PC-9 (cell line): ENCODE data around the gene HSD17B14. TPM values are rescaled to one million over a fixed set of nuclear protein-coding genes. Genes with fewer than 3 reads are reported as not detected.

ENCODE experiments used
- BruUV-seq: library from RNA; stranded (reverse); fragments of 400-500 nt; replicated peaks from 2 replicates; lab custom pipeline; 2021; lab: Mats Ljungman, UMichigan
- CTCF ChIA-PET: fragments of 300-600 bp; sonication (Branson Sonifier 250); formaldehyde crosslinking; loops from one replicate; lab custom pipeline; 2022; ENCODE audit warnings: antibody characterized with exemption; lab: Charles Lee
- POLR2A ChIA-PET: fragments of 300-600 bp; sonication (Branson Sonifier 250); formaldehyde crosslinking; loops from one replicate; lab custom pipeline; 2022; ENCODE audit warnings: antibody characterized with exemption; ENCODE audit not compliant: unreplicated experiment; lab: Charles Lee
- DNase-seq, 2 experiments: peaks; one replicate each; pipeline versions ENCODE4 v3.0.0 to v3.0.0-alpha.2; 2015 to 2022; ENCODE audit warnings: mixed read lengths in 1 of 2
- H2AFZ ChIP-seq: fragments of 200-600 bp; sonication (generic); 2 replicates; pipeline ENCODE4 v1.8.1; 2017; ENCODE audit warnings: antibody characterized with exemption
- H3F3A ChIP-seq: fragments of 200-600 bp; sonication (generic); 2 replicates; pipeline ENCODE4 v1.8.1; 2017; ENCODE audit warnings: antibody characterized with exemption, mild to moderate bottlenecking, low read depth; ENCODE audit not compliant: insufficient read depth
- H3K27ac ChIP-seq: fragments of 200-600 bp; sonication (generic); 2 replicates; pipeline ENCODE4 v1.6.1; 2016; ENCODE audit warnings: mixed run types
- H3K27me3 ChIP-seq: fragments of 200-600 bp; sonication (generic); 2 replicates; pipeline ENCODE4 v1.6.1; 2016; ENCODE audit warnings: low read depth, mixed run types; ENCODE audit not compliant: insufficient read depth
- H3K36me3 ChIP-seq: fragments of 200-600 bp; sonication (generic); 2 replicates; pipeline ENCODE4 v1.6.1; 2016; ENCODE audit warnings: low read depth, mixed run types
- H3K4me1 ChIP-seq: fragments of 200-600 bp; sonication (generic); replicated peaks from 2 replicates; pipeline ENCODE4 v1.6.1; 2016; ENCODE audit warnings: mixed run types; ENCODE audit not compliant: insufficient read depth
- H3K4me2 ChIP-seq: fragments of 200-600 bp; sonication (generic); 2 replicates; pipeline ENCODE4 v1.6.1; 2017; ENCODE audit warnings: mixed run types
- H3K4me3 ChIP-seq: fragments of 200-600 bp; sonication (generic); 2 replicates; pipeline ENCODE4 v1.6.1; 2016; ENCODE audit warnings: mixed run types
- H3K79me2 ChIP-seq: fragments of 200-600 bp; sonication (generic); 2 replicates; pipeline ENCODE4 v1.6.1; 2017; ENCODE audit warnings: low read depth, mixed run types
- H3K9me2 ChIP-seq: fragments of 200-600 bp; sonication (generic); 2 replicates; pipeline ENCODE4 v1.8.1; 2017; ENCODE audit warnings: mild to moderate bottlenecking; ENCODE audit not compliant: insufficient read depth
- H3K9me3 ChIP-seq: fragments of 200-600 bp; sonication (generic); 2 replicates; pipeline ENCODE4 v1.8.1; 2016; ENCODE audit warnings: low read depth; ENCODE audit not compliant: insufficient read depth
- H4K20me1 ChIP-seq: fragments of 200-600 bp; sonication (generic); 2 replicates; pipeline ENCODE4 v1.8.1; 2017; ENCODE audit not compliant: insufficient read depth
- CTCF ChIP-seq: fragments of 200-600 bp; sonication (generic); conservative IDR thresholded peaks from 2 replicates; pipeline ENCODE4 v1.6.1; 2017; ENCODE audit warnings: mixed run types, antibody characterized with exemption, mild to moderate bottlenecking, moderate library complexity
- EZH2 ChIP-seq: fragments of 200-600 bp; sonication (generic); IDR thresholded peaks from 2 replicates; pipeline ENCODE4 v1.8.0; 2017; ENCODE audit warnings: antibody characterized with exemption, low read depth
- intact Hi-C: fragments of 100-400 bp; cut with micrococcal nuclease; formaldehyde crosslinking; loops from one replicate; pipeline ENCODE4 v1.10.0; 2022; ENCODE audit not compliant: unreplicated experiment
- total RNA-seq: library from RNA; stranded (reverse); gene quantifications from 2 replicates; pipeline ENCODE4 v1.2.3, GENCODE V29; 2021

The HSD17B14 gene
- total RNA-seq, 1 experiment from 2014 or later, result 20.7 TPM

- Histone ChIP-seq H3K79me2 (no peaks in the 10 kb centered on the region), H3K27me3 (no peaks in the 10 kb centered on the region), H3K9me3 (no peaks in the 10 kb centered on the region), H3K36me3 (no peaks in the 10 kb centered on the region), H3K9me2 (no peaks in the 10 kb centered on the region), H3K27ac (no peak overlapping the region), H3K4me3 (no peak overlapping the region), H3K4me2 (no peak overlapping the region), H2AFZ (no peak overlapping the region), H3F3A (peaks cover 23% of the 10 kb centered on the region), H4K20me1 (no peaks in the 10 kb centered on the region), H3K4me1 (peaks cover 11% of the 10 kb centered on the region)
- TF ChIP-seq CTCF (no peak), EZH2 (no peak)
- CTCF ChIA-PET, result no interaction called here
- no peak for DNase-seq
- intact Hi-C loops, result no loop called here
- POLR2A ChIA-PET, result no interaction called here
- no TSS peak for BruUV-seq
Measured at GRCh38 chr19:48777720-48778119, 58.6 kb downstream of the HSD17B14 start.

DNA sequence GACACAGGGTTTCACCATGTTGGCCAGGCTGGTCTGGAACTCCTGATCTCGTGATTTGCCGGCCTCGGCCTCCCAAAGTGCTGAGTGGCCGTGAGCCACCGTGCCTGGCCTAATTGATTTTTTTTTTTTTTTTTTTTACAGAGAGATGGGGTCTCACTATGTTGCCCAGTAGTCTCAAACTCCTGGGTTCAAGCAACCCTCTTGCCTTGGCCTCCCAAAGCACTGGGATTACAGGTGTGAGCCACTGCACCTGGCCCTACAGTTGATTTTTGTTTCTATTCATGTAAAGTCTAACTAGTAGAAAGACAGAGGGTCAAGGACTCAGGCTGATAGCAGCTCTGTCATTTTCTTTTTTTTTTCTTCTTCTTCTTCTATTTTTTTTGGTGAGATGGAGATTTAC is 59.2 kb downstream of the HSD17B14 start:
- TF ChIP-seq CTCF, result no peak
- Histone ChIP-seq H3K27ac (no peak overlapping the region), H3K4me3 (no peak overlapping the region), H3K9me3 (no peaks in the 10 kb centered on the region), H2AFZ (no peak overlapping the region), H3K9me2 (no peaks in the 10 kb centered on the region), H3K27me3 (no peaks in the 10 kb centered on the region), H3K4me1 (peaks cover 11% of the 10 kb centered on the region), H3F3A (peaks cover 23% of the 10 kb centered on the region), H4K20me1 (no peaks in the 10 kb centered on the region), H3K36me3 (no peaks in the 10 kb centered on the region), H3K4me2 (no peak overlapping the region), H3K79me2 (no peaks in the 10 kb centered on the region)
- BruUV-seq, result no TSS peak
- POLR2A ChIA-PET, result no interaction called here
- CTCF ChIA-PET, result interaction anchor here (0.7 kb wide), 1 partner anchor 82 kb away, joined by 3 read pairs; no protein-coding TSS in a partner anchor
- DNase-seq, result no peak
- intact Hi-C loops, result no loop called here

DNA sequence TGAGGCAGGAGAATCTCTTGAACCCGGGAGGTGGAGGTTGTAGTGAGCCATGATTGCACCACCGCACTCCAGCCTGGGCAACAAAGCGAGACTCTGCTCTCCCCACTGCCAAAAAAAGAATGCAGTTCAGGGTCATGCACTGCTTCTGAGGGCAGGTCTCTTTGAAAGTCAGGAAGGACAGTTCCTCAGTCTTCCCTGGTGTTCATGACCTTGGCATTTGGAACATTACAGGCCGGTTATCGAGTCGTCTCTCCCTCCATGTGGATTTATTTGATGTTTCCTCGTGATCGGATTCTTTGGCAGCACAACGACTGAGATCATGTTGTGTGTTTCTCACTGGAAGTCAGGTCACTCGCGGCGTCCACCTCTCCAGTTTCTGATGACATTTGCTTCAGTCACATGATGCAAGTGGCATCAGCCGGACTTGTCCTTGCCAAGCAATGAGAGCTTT is 63.8 kb downstream of the HSD17B14 start:
- no peak overlapping the region for H3K4me2 ChIP-seq
- no peak overlapping the region for H3K27ac ChIP-seq
- no peaks in the 10 kb centered on the region for H4K20me1 ChIP-seq
- H3K27me3 ChIP-seq, result no peaks in the 10 kb centered on the region
- POLR2A ChIA-PET, result no interaction called here
- no peak for DNase-seq
- H3K4me3 ChIP-seq, result no peak overlapping the region
- CTCF ChIA-PET, result interaction anchor here (0.6 kb wide), 1 partner anchor 21 kb away, joined by 5 read pairs; no protein-coding TSS in a partner anchor
- H3F3A ChIP-seq, result peaks cover 45% of the 10 kb centered on the region
- no peaks in the 10 kb centered on the region for H3K36me3 ChIP-seq
- BruUV-seq, result no TSS peak
- H3K4me1 ChIP-seq, result peaks cover 32% of the 10 kb centered on the region
- intact Hi-C loops, result no loop called here
- no peak for TF ChIP-seq EZH2
- TF ChIP-seq CTCF, result no peak
- no peak overlapping the region for H2AFZ ChIP-seq
- no peaks in the 10 kb centered on the region for H3K9me3 ChIP-seq
- H3K79me2 ChIP-seq, result no peaks in the 10 kb centered on the region
- no peaks in the 10 kb centered on the region for H3K9me2 ChIP-seq
